Thyroid gland (tissue), 4 donors: ENCODE measurements around the gene FASN.

ENCODE experiments used
- POLR2A ChIP-seq, 2 donors: fragments of 450-650 bp; IDR thresholded peaks; one replicate each; pipeline ENCODE4 v1.6.1; 2017; ENCODE audit warnings: antibody characterized with exemption in 2 of 2, mild to moderate bottlenecking in 2 of 2, moderate library complexity in 1 of 2
- TF ChIP-seq, protein P1 (sequence below), 6 experiments: fragments of 200-600 bp in 3 of 6; fragments of 450-650 bp in 3 of 6; sonication (generic) in 3 of 6; IDR thresholded peaks; one replicate each; pipeline ENCODE4 v1.5.1; 2016 to 2019; ENCODE audit warnings: antibody characterized with exemption in 6 of 6, mild to moderate bottlenecking in 2 of 6, inconsistent platforms in 1 of 6, moderate library complexity in 1 of 6

DNA sequence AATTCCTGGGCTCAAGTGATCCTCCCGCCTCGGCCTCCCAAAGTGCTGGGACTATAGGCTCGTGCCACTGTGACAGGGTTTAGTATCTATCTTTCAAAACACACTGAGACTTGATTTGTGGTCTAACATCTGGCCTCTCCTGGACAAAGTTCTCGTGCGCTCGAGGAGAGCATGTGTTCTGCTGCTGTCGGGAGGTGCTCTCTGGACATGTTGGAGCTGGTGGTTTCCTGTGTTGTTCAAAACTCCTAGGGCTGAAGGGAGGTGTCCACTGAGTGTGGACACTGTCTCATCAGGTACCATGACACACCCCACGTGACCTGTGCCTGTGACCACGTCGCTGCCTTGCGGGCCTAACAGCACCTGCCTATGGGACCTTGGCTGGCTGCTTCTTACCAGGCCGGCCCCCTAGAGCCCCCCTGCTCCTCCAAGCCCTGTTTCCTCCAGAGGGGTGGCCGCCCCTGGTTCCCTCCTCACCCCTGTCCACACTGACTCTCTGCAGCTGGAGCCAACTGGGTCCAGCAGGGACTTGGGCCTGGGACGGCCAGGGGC, 52.0 kb downstream of the FASN start:
- TF ChIP-seq, protein P1, sequence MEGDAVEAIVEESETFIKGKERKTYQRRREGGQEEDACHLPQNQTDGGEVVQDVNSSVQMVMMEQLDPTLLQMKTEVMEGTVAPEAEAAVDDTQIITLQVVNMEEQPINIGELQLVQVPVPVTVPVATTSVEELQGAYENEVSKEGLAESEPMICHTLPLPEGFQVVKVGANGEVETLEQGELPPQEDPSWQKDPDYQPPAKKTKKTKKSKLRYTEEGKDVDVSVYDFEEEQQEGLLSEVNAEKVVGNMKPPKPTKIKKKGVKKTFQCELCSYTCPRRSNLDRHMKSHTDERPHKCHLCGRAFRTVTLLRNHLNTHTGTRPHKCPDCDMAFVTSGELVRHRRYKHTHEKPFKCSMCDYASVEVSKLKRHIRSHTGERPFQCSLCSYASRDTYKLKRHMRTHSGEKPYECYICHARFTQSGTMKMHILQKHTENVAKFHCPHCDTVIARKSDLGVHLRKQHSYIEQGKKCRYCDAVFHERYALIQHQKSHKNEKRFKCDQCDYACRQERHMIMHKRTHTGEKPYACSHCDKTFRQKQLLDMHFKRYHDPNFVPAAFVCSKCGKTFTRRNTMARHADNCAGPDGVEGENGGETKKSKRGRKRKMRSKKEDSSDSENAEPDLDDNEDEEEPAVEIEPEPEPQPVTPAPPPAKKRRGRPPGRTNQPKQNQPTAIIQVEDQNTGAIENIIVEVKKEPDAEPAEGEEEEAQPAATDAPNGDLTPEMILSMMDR (IDR thresholded peaks at IDR 0.05), result no peak
- no peak for TF ChIP-seq POLR2A (IDR thresholded peaks at IDR 0.05)
